ENCODE data around the gene CKB. TPM values are rescaled to one million over a fixed set of nuclear protein-coding genes. Genes with fewer than 3 reads are reported as not detected.

The CKB gene
- total and polyA plus RNA-seq, 2 donors (not counting 1 experiment from before 2014, with no cell fraction given) = 3.1 to 4.7 TPM

GRCh38 chr14:103546652-103547454 is 24.2 kb upstream of the CKB start:
- POLR2A ChIA-PET = no interaction called here
- H3K4me3 Mint-ChIP-seq = no peak overlapping the region
- Histone ChIP-seq H2AFZ (ENCODE audit: insufficient read depth, low read depth, low read length, poor library complexity, severe bottlenecking) (no peak overlapping the region), H3K9ac (ENCODE audit: low read length) (no peak overlapping the region), H3K36me3 (replicated peaks in 1 of 2; ENCODE audit: control extremely low read depth in 1 of 2, control insufficient read depth in 1 of 2, extremely low read depth in 1 of 2, insufficient read depth in 2 of 2, low read length in 1 of 2) (peaks cover 0 to 3% of the 10 kb centered on the region in 2 experiments), H3K4me1 (ENCODE audit: control insufficient read depth in 2 of 2, insufficient read depth in 2 of 2, low read length in 2 of 2) (peaks cover 0 to 6% of the 10 kb centered on the region in 2 donors), H3K9me3 (ENCODE audit: control extremely low read depth in 1 of 3, control insufficient read depth in 2 of 3, insufficient read depth in 1 of 3, low read length in 2 of 3) (no peaks in the 10 kb centered on the region), H4K20me1 (ENCODE audit: control insufficient read depth, insufficient read depth, low read length, poor library complexity, severe bottlenecking) (peaks cover 34% of the 10 kb centered on the region), H3K4me2 (replicated peaks; ENCODE audit: low read depth, low read length, poor library complexity, severe bottlenecking) (no peak overlapping the region), H3K27ac (ENCODE audit: low read length in 2 of 2) (no peak overlapping the region), H3K27me3 (replicated peaks in 1 of 4; ENCODE audit: control extremely low read depth in 1 of 4, control insufficient read depth in 3 of 4, insufficient read depth in 4 of 4, low read length in 3 of 4) (peaks cover 0 to 22% (median 2%) of the 10 kb centered on the region in 4 experiments), H3K79me2 (ENCODE audit: control insufficient read depth, insufficient read depth, low read length) (peaks cover 29% of the 10 kb centered on the region), H3K4me3 (ENCODE audit: control extremely low read depth in 1 of 5, extremely low read depth in 1 of 5, insufficient read depth in 1 of 5, low read depth in 2 of 5, low read length in 4 of 5) (no peak overlapping the region)
- no peak overlapping the region for H3K27ac Mint-ChIP-seq
- H3K9me3 Mint-ChIP-seq (ENCODE audit: insufficient read depth) = no peaks in the 10 kb centered on the region
- CTCF ChIA-PET = interaction anchor here (0.5 to 9.3 kb wide), 11 partner anchors 10 to 60 kb away, joined by 3 to 128 read pairs (median 4); partner anchors contain the start of gene TRMT61A
- WGBS (ENCODE audit: insufficient coverage) = 27% methylated on average over 20 of the region's 21 CpGs
- intact Hi-C loops (cut with micrococcal nuclease) = loop anchor here (1.0 to 5.0 kb wide), 2 partner anchors 47 to 470 kb away; no protein-coding TSS in a partner anchor
- H3K27me3 Mint-ChIP-seq = no peaks in the 10 kb centered on the region
- H3K4me1 Mint-ChIP-seq = peaks cover 4% of the 10 kb centered on the region
- TF ChIP-seq EZH2 (IDR thresholded peaks at IDR 0.05; ENCODE audit: borderline replicate concordance, insufficient read depth, low read depth, low read length, poor library complexity, severe bottlenecking) (no peak), CTCF (IDR thresholded peaks at IDR 0.05) (peak; percentile 95)
- ATAC-seq (ENCODE audit: low read depth) (peak; percentile 83), DNase-seq (peak; percentile 82)
